ENCODE results near the gene HPS1.

- TF ChIP-seq CTCF (conservative IDR thresholded peaks at IDR 0.05; ENCODE audit: low read length), result no peak
- no peak for TF ChIP-seq EZH2phosphoT487 (IDR thresholded peaks at IDR 0.05; ENCODE audit: borderline replicate concordance, low read depth, low read length)
Observed at GRCh38 chr10:98408799-98409198, 37.9 kb downstream of the HPS1 start.

Measured in OCI-LY7 (cell line).